NCI-H2196 treated with DMSO at 0.1 percent for 48 hours (cell line): ENCODE data around the gene PAK3.

Experiments
- DNase-seq: peaks from one replicate; lab custom pipeline; 2025; ENCODE audit not compliant: unreplicated experiment; lab: John Stamatoyannopoulos, UW

The PAK3 gene

GRCh38 chrX:111095974-111096895 is at the start of gene PAK3:
PAK3 (plus strand) TSS chrX:111096191; CDS start chrX:111123104, 26,913 bp downstream.
- no peak for DNase-seq

GRCh38 chrX:111047575-111047974 is 48.4 kb upstream of the PAK3 start:
- DNase-seq, result no peak

GRCh38 chrX:111052478-111052877 is 43.5 kb upstream of the PAK3 start:
- no peak for DNase-seq

GRCh38 chrX:111071542-111072277 is 24.3 kb upstream of the PAK3 start:
- DNase-seq, result no peak

GRCh38 chrX:111083081-111083480 is 12.9 kb upstream of the PAK3 start:
- DNase-seq, result no peak

GRCh38 chrX:111086591-111087006 is 9.4 kb upstream of the PAK3 start:
- no peak for DNase-seq

GRCh38 chrX:111088628-111089027 is 7.4 kb upstream of the PAK3 start:
- no peak for DNase-seq

- DNase-seq, result no peak
Observed at GRCh38 chrX:111090458-111090857, 5.5 kb upstream of the PAK3 start.

- no peak for DNase-seq
Observed at GRCh38 chrX:111098874-111099273, 2.9 kb downstream of the PAK3 start.

- no peak for DNase-seq
Observed at GRCh38 chrX:111100191-111100590, 4.2 kb downstream of the PAK3 start.

GRCh38 chrX:111101580-111101979 is 5.6 kb downstream of the PAK3 start:
- DNase-seq, result no peak

- DNase-seq, result no peak
Observed at GRCh38 chrX:111102636-111103035, 6.6 kb downstream of the PAK3 start.

GRCh38 chrX:111103246-111103645 is 7.3 kb downstream of the PAK3 start:
- no peak for DNase-seq

- DNase-seq, result no peak
Observed at GRCh38 chrX:111110098-111110775, 14.2 kb downstream of the PAK3 start.

GRCh38 chrX:111114806-111115205 is 18.8 kb downstream of the PAK3 start:
- DNase-seq, result no peak

GRCh38 chrX:111116666-111117065 is 20.7 kb downstream of the PAK3 start:
- no peak for DNase-seq

GRCh38 chrX:111119341-111119740 is 23.4 kb downstream of the PAK3 start:
- no peak for DNase-seq

- DNase-seq, result no peak
Observed at GRCh38 chrX:111123125-111123524, 27.1 kb downstream of the PAK3 start.

- DNase-seq, result no peak
Observed at GRCh38 chrX:111123606-111124179, 27.7 kb downstream of the PAK3 start.

- no peak for DNase-seq
Observed at GRCh38 chrX:111124418-111124817, 28.4 kb downstream of the PAK3 start.

GRCh38 chrX:111127038-111127437 is 31.0 kb downstream of the PAK3 start:
- DNase-seq, result no peak
